GM19240 (cell line): ENCODE measurements around the gene TPCN1.

Experiments used
- DNase-seq: peaks from one replicate; pipeline ENCODE4 v3.0.0; 2011; ENCODE audit warnings: low spot score; ENCODE audit not compliant: insufficient read length

Gene TPCN1

GRCh38 chr12:113222730-113223531, 1.7 kb downstream of the TPCN1 start:
- DNase-seq = no peak

- no peak for DNase-seq
These were observed 3.7 kb downstream of the TPCN1 start for GRCh38 chr12:113224955-113225354.

DNA sequence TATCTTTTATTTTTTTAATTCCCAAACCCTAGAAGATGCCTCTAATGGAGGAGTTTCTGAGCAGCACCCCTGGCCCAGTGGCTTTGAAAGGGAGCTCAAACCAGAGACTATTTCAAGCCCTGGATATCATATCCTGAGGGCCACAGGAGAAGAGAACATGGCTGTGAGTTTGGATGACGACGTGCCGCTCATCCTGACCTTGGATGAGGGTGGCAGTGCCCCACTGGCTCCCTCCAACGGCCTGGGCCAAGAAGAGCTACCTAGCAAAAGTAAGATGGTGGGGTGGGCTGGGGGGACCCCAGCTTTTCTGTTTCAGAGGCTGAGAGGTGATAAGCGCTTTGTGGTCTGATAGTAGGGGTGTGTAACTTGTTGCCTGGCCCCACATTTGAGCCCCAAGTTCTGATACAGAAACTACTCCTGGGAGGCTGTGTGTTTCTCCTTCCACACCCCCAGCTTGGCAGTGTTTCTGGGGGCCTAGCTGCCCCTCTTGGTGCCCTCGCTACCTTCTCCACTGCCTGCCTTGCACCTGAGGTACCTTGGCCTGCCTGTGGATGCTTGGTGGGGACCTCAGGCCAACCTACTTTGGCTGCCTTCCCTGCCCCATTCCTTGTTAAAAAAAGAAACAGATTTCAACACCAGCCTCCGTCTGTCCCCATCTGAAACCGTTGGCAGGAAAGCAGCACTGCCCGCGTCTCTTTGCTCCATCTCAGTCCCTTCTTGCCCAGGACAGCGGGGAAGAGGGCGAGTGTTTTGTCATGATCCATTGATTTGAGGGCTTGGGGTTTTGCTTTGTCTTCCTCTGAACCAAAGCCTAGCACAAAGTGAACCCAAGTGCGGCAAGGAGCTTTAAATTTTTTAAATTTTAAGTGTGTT, 5.7 kb downstream of the TPCN1 start:
- no peak for DNase-seq

- no peak for DNase-seq
These were observed 6.6 kb downstream of the TPCN1 start for GRCh38 chr12:113227686-113228391.

DNA sequence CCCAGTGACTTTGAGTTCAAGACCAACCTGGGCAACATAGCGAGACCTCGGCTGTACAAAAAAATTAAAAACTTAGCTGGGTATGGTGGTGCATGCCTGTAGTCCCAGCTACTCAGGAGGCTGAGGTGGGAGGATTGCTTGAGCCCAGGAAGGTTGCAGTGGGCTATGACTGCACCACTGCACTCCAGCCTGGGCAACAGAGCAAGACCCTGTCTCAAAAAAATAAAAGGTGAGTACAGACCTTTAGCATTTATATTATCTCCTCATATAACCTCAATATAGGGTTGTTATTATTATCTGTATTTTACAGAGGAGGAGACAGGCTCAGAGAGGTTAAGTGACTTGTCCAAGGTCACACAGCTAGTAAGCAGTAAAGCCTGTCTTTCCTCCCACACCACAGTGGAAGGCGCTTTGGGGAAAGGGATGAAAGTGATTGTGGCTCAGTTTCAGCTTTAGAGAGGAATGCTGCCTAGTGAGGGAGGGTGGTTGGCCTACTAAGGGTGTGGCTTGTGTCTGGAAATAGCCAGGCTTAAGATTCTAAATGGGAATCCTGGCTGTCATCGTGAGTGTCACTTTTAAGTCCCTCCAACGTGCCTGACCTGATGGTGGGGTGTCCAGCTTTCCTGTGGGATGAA, 7.2 kb downstream of the TPCN1 start:
- no peak for DNase-seq

- DNase-seq = no peak
These were observed 9.3 kb downstream of the TPCN1 start for GRCh38 chr12:113230315-113231234.

GRCh38 chr12:113231235-113232088, 10.2 kb downstream of the TPCN1 start:
- no peak for DNase-seq

DNA sequence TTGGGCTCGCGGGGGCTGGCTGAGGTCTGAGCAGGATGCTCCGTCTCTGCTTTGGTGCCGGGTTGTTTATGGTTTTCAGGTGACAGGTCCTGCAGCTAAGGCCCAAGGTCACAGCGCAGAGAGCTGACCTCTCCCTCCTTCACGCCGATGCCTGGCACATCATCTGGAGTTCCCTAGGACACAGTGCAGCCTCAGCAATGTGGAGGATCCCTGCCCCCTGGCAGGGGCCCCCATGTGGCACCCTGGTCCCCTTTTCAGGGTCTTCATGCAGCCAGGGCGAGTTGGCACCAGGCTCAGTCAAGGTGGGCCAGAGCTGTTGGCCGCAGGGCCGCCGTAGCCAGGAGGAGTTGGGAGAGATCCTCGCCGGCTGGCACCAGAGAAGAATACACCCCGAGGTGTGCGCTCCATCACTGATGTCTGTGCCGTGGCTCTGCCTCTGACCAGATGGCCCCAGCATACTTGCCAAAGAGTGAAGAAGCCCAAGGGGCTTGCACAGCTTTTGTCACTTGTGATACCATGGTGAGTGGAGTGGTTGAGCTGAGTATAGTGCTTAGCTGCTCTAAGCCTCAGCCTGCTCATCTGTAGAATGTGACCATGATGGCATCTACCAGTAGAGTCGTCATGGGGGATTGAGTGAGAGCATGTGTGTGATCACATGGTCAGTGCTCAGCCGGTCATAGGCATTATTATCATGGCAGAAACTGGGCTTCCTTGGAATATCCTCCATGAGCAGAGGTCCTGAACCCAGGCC, 11.0 kb downstream of the TPCN1 start:
- DNase-seq = no peak

- DNase-seq = peak; percentile 48
These were observed 11.7 kb downstream of the TPCN1 start for GRCh38 chr12:113232840-113233585.

GRCh38 chr12:113233967-113234366, 12.7 kb downstream of the TPCN1 start:
- no peak for DNase-seq

GRCh38 chr12:113234483-113234882, 13.2 kb downstream of the TPCN1 start:
- no peak for DNase-seq

GRCh38 chr12:113235976-113236375, 14.7 kb downstream of the TPCN1 start:
- DNase-seq = no peak

- DNase-seq = no peak
These were observed 15.5 kb downstream of the TPCN1 start for GRCh38 chr12:113236539-113237399.

DNA sequence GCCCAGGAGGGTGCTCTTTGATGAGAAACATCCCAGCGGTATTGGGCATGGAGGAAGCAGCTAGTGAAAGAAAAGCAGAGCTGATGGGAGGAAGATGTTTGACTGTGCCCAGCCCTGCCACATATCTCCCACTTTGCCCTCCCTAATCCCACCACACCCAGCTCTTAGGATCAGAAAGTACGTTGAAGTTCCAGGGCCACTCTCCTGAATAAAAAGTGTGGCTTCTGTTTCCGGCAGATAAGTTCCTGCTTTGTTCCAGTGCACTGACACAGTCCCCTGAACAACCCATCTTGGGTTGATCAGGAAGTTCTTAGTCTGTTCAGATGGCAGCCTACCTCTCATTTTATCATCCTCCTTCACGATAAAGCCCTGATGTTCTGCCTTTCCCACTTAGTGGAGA, 16.5 kb downstream of the TPCN1 start:
- no peak for DNase-seq

GRCh38 chr12:113238309-113238708, 17.0 kb downstream of the TPCN1 start:
- no peak for DNase-seq

- no peak for DNase-seq
These were observed 18.1 kb downstream of the TPCN1 start for GRCh38 chr12:113239288-113239771.

GRCh38 chr12:113239811-113240331, 18.6 kb downstream of the TPCN1 start:
- no peak for DNase-seq
